Astrocyte (in vitro differentiated cells and primary cell): ENCODE data around the gene HOXD4. TPM values are rescaled to one million over a fixed set of nuclear protein-coding genes. Genes with fewer than 3 reads are reported as not detected.
A peak's percentile ranks its signal among the peaks of the same experiment; 100 is the strongest.

Experiments used
- DNase-seq: peaks from one replicate; pipeline ENCODE4 v3.0.0-alpha.2; 2010; ENCODE audit warnings: low read depth
- FAIRE-seq: peaks from 2 replicates; lab custom pipeline; 2011; peaks lifted over from hg19 to GRCh38; lab: Jason Lieb, UNC
- H2AFZ ChIP-seq: 2 replicates; pipeline ENCODE4 v1.6.0; 2012; ENCODE audit warnings: low read depth, low read length, inconsistent platforms
- H3K27ac ChIP-seq: 2 replicates; pipeline ENCODE4 v1.5.1; 2011; ENCODE audit warnings: low read depth, low read length, inconsistent platforms
- H3K27me3 ChIP-seq: 2 replicates; pipeline ENCODE4 v1.6.0; 2011; ENCODE audit warnings: low read length, inconsistent platforms; ENCODE audit not compliant: insufficient read depth
- H3K36me3 ChIP-seq: 2 replicates; pipeline ENCODE4 v1.5.1; 2011; ENCODE audit warnings: low read length, inconsistent platforms; ENCODE audit not compliant: insufficient read depth
- H3K4me1 ChIP-seq: 2 replicates; pipeline ENCODE4 v1.5.1; 2011; ENCODE audit warnings: low read length, inconsistent platforms; ENCODE audit not compliant: insufficient read depth
- H3K4me2 ChIP-seq: 2 replicates; pipeline ENCODE4 v1.6.0; 2012; ENCODE audit warnings: low read length, inconsistent platforms
- H3K4me3 ChIP-seq: 2 replicates; pipeline ENCODE4 v1.5.1; 2011; ENCODE audit warnings: low read depth, mild to moderate bottlenecking, low read length, inconsistent platforms; ENCODE audit not compliant: insufficient read depth
- H3K79me2 ChIP-seq: 2 replicates; pipeline ENCODE4 v1.6.0; 2012; ENCODE audit warnings: mild to moderate bottlenecking, low read length, inconsistent platforms; ENCODE audit not compliant: insufficient read depth
- H3K9ac ChIP-seq: 2 replicates; pipeline ENCODE4 v1.6.0; 2012; ENCODE audit warnings: mild to moderate bottlenecking, low read length, inconsistent platforms
- H3K9me3 ChIP-seq: 2 replicates; pipeline ENCODE4 v1.5.1; 2012; ENCODE audit warnings: low read depth, mild to moderate bottlenecking, low read length, inconsistent platforms; ENCODE audit not compliant: insufficient read depth
- H4K20me1 ChIP-seq: 2 replicates; pipeline ENCODE4 v1.6.0; 2012; ENCODE audit warnings: low read length, inconsistent platforms; ENCODE audit not compliant: insufficient read depth
- H3K27ac Mint-ChIP-seq: one replicate; pipeline ENCODE4 v1.8.0; 2021; ENCODE audit warnings: mild to moderate bottlenecking, mixed read lengths; ENCODE audit not compliant: unreplicated experiment
- H3K27me3 Mint-ChIP-seq: one replicate; pipeline ENCODE4 v1.8.0; 2021; ENCODE audit warnings: low read depth, mixed read lengths; ENCODE audit not compliant: unreplicated experiment
- H3K36me3 Mint-ChIP-seq: one replicate; pipeline ENCODE4 v1.8.0; 2021; ENCODE audit warnings: low read depth, mixed read lengths; ENCODE audit not compliant: unreplicated experiment
- H3K4me1 Mint-ChIP-seq: one replicate; pipeline ENCODE4 v1.8.0; 2021; ENCODE audit warnings: low read depth, mixed read lengths; ENCODE audit not compliant: unreplicated experiment
- H3K4me3 Mint-ChIP-seq: one replicate; pipeline ENCODE4 v1.8.0; 2021; ENCODE audit warnings: mild to moderate bottlenecking, moderate library complexity, mixed read lengths; ENCODE audit not compliant: unreplicated experiment
- H3K9me3 Mint-ChIP-seq: one replicate; pipeline ENCODE4 v1.8.0; 2021; ENCODE audit warnings: mild to moderate bottlenecking, mixed read lengths; ENCODE audit not compliant: unreplicated experiment
- CTCF ChIP-seq: IDR thresholded peaks from 2 replicates; pipeline ENCODE4 v1.5.1; 2011; ENCODE audit warnings: low read depth, mild to moderate bottlenecking, inconsistent platforms, low read length, moderate library complexity; ENCODE audit not compliant: insufficient read depth
- EZH2 ChIP-seq: IDR thresholded peaks from 2 replicates; pipeline ENCODE4 v1.6.1; 2012; ENCODE audit warnings: mild to moderate bottlenecking, low read length, inconsistent platforms; ENCODE audit not compliant: insufficient read depth
- total RNA-seq: library from RNA; stranded (reverse); gene quantifications from 2 replicates; pipeline ENCODE4 v1.2.1, GENCODE V29; 2021

HOXD4 gene
- total RNA-seq, 1 donor from 2014 or later: not detected

- H2AFZ ChIP-seq: peak within 1 kb of the TSS; percentile 78
- peaks cover 6% of the 10 kb centered on the region for H3K9me3 Mint-ChIP-seq
- no peaks in the 10 kb centered on the region for H3K36me3 ChIP-seq
- H3K79me2 ChIP-seq: no peaks in the 10 kb centered on the region
- H3K4me2 ChIP-seq: peak within 1 kb of the TSS; percentile 86
- DNase-seq (peak; percentile 26), FAIRE-seq (no peak)
- H3K4me1 ChIP-seq: peaks cover 12% of the 10 kb centered on the region
- H3K4me3 Mint-ChIP-seq: peak within 1 kb of the TSS; percentile 81
- peaks cover 84% of the 10 kb centered on the region for H3K27me3 Mint-ChIP-seq
- no peaks in the 10 kb centered on the region for H3K9me3 ChIP-seq
- H3K9ac ChIP-seq: peak within 1 kb of the TSS; percentile 48
- peak within 1 kb of the TSS; percentile 58 for H3K4me3 ChIP-seq
- H3K27me3 ChIP-seq: peaks cover 66% of the 10 kb centered on the region
- no peaks in the 10 kb centered on the region for H4K20me1 ChIP-seq
- no peaks in the 10 kb centered on the region for H3K4me1 Mint-ChIP-seq
- no peaks in the 10 kb centered on the region for H3K36me3 Mint-ChIP-seq
- no peak for TF ChIP-seq EZH2
- no peak for TF ChIP-seq CTCF
- H3K27ac ChIP-seq: no peak within 1 kb of the TSS
- peak within 1 kb of the TSS; percentile 42 for H3K27ac Mint-ChIP-seq
Observed at GRCh38 chr2:176187899-176188773, 36.8 kb downstream of the HOXD4 start, which contains the start of gene HOXD1. Gene HOXD1 (plus strand): TSS chr2:176188668. CDS start chr2:176188802, 134 bp downstream.

GRCh38 chr2:176188774-176189680 lies 37.7 kb downstream of the HOXD4 start:
- DNase-seq: no peak
- Histone ChIP-seq H2AFZ (peak overlapping the region; percentile 78), H4K20me1 (no peaks in the 10 kb centered on the region), H3K27me3 (peaks cover 68% of the 10 kb centered on the region), H3K79me2 (no peaks in the 10 kb centered on the region), H3K4me2 (peak overlapping the region; percentile 86), H3K4me1 (peaks cover 12% of the 10 kb centered on the region), H3K9me3 (no peaks in the 10 kb centered on the region), H3K9ac (peak overlapping the region; percentile 48), H3K36me3 (no peaks in the 10 kb centered on the region), H3K27ac (no peak overlapping the region), H3K4me3 (peak overlapping the region; percentile 58)
- H3K27ac Mint-ChIP-seq: no peak overlapping the region
- no peaks in the 10 kb centered on the region for H3K36me3 Mint-ChIP-seq
- TF ChIP-seq CTCF: no peak
- TF ChIP-seq EZH2: peak; percentile 94
- no peak for FAIRE-seq
- H3K4me3 Mint-ChIP-seq: peak overlapping the region; percentile 20
- H3K4me1 Mint-ChIP-seq: no peaks in the 10 kb centered on the region
- peaks cover 6% of the 10 kb centered on the region for H3K9me3 Mint-ChIP-seq
- peaks cover 78% of the 10 kb centered on the region for H3K27me3 Mint-ChIP-seq
